Stomach (tissue), 4 donors: ENCODE results near the gene CNTN4.

Experiments
- CTCF ChIP-seq, 7 experiments: fragments of 450-650 bp in 4 of 7; fragments of 200-600 bp in 3 of 7; sonication (generic) in 3 of 7; IDR thresholded peaks; one replicate each; pipeline ENCODE4 v1.5.1; 2016 to 2019; ENCODE audit warnings: antibody characterized with exemption in 7 of 7, control low read depth in 2 of 7, mild to moderate bottlenecking in 1 of 7
- EP300 ChIP-seq: sonication (generic); formaldehyde crosslinking; IDR thresholded peaks from one replicate; pipeline ENCODE4 v1.6.1; 2017; ENCODE audit warnings: antibody characterized with exemption
- POLR2A ChIP-seq, 4 donors: fragments of 450-650 bp; IDR thresholded peaks; one replicate each; pipeline ENCODE4 v1.6.1; 2016; ENCODE audit warnings: antibody characterized with exemption in 4 of 4, control low read depth in 2 of 4, mild to moderate bottlenecking in 1 of 4, moderate library complexity in 1 of 4
- POLR2AphosphoS5 ChIP-seq, 3 donors: sonication (generic); formaldehyde crosslinking; IDR thresholded peaks; one replicate each; pipeline ENCODE4 v1.6.1; 2016; ENCODE audit warnings: antibody characterized with exemption in 3 of 3

- TF ChIP-seq EP300 (no peak), CTCF (IDR thresholded peaks at IDR 0.05) (no peak), POLR2A (IDR thresholded peaks at IDR 0.05) (no peak), POLR2AphosphoS5 (IDR thresholded peaks at IDR 0.05) (no peak)
Observed at GRCh38 chr3:2205692-2206091, 107.0 kb downstream of the CNTN4 start.
